HUES6 (cell line): ENCODE results near the gene VMO1.

Source experiments
- H3K27ac ChIP-seq: 2 replicates; pipeline ENCODE4 v1.7.0; 2013; ENCODE audit warnings: low read depth, mild to moderate bottlenecking, low read length, inconsistent platforms
- H3K27me3 ChIP-seq: 2 replicates; pipeline ENCODE4 v1.6.1; 2013; ENCODE audit warnings: low read length; ENCODE audit not compliant: control insufficient read depth, insufficient read depth
- H3K36me3 ChIP-seq: 2 replicates; pipeline ENCODE4 v1.6.1; 2013; ENCODE audit warnings: low read length; ENCODE audit not compliant: control insufficient read depth, insufficient read depth
- H3K4me1 ChIP-seq: 2 replicates; pipeline ENCODE4 v1.6.1; 2013; ENCODE audit warnings: low read length; ENCODE audit not compliant: control insufficient read depth, insufficient read depth
- H3K4me3 ChIP-seq: 2 replicates; pipeline ENCODE4 v1.5.1; 2013; ENCODE audit warnings: low read depth, low read length
- H3K9ac ChIP-seq: one replicate; pipeline ENCODE4 v1.6.1; 2013; ENCODE audit warnings: mild to moderate bottlenecking, low read length
- H3K9me3 ChIP-seq: 2 replicates; pipeline ENCODE4 v1.6.1; 2013; ENCODE audit warnings: low read depth, low read length; ENCODE audit not compliant: control insufficient read depth, insufficient read depth

The VMO1 gene

DNA sequence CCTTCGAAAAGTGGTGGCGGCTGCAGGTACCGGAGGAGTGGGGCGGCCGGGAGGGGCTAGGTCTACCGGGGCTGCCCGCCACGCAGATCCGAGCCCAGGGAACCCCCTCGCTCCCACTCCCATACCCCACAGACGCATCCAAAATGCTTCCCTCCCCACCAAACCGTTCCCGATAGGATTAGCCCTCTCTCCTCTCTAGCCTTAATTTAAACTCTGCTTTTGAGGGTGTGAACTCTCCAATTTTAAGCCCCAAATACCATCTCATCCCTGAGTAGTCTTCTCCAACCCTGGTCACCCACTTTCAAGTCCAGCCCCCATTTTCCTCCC, 46.2 kb downstream of the VMO1 start:
- Histone ChIP-seq H3K27me3 (peaks cover 98% of the 10 kb centered on the region), H3K9ac (no peak overlapping the region), H3K4me3 (peak overlapping the region; percentile 86), H3K36me3 (no peaks in the 10 kb centered on the region), H3K9me3 (no peaks in the 10 kb centered on the region), H3K27ac (no peak overlapping the region), H3K4me1 (peaks cover 12% of the 10 kb centered on the region)

DNA sequence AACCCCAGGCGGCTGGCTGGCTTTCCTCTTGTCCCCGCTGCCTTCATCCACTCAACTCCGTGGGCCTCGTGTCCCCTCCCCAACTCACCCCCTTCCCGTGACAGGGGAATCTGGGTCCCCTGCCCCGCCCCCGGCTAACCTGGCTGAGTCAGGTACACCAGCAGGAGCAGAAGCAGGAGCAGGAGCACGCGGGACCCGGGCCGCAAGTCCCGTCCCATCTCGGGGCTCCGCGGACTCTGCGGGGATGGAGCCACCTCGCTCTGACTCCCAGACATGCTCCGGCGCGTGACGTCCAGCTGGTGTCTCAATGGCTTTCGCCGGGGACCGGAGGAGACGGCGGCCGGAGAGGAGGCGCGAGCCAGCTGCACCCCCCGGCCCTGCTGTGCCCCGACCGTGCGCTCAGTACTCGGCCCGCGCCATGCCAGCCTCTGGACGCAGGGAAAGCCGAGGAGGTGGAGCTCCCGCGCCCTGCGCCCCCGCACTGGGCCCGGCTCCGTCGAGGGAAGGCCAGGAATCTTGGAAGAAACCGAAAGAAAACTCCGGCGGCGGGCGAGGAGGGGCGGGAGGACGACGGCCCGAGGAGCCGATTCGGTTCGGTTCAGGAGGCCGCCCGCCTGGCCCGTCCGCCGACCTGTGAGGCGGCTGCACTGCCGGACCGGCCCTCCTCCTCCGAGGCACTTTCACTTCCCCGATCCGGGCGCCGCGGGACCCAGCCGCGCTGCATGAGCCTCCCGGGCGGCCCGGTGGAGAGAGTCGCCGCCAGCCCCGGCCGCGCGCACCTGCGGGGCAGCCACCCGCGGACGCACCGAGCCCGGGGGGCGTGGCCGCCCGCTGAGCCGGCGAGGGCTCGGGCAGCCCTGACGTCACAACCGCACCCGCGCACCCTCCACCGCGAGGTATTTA, 46.8 kb downstream of the VMO1 start, which contains the start of the genes CXCL16 and ZMYND15:
Gene CXCL16 (minus strand): TSS at position 807 of the 903 bp plus-strand sequence. CDS start 589 bp downstream, at position 218.
Gene ZMYND15 (plus strand): TSS at position 712 of the 903 bp plus-strand sequence. CDS start 716 bp downstream, outside the sequence.
- no peaks in the 10 kb centered on the region for H3K9me3 ChIP-seq

DNA sequence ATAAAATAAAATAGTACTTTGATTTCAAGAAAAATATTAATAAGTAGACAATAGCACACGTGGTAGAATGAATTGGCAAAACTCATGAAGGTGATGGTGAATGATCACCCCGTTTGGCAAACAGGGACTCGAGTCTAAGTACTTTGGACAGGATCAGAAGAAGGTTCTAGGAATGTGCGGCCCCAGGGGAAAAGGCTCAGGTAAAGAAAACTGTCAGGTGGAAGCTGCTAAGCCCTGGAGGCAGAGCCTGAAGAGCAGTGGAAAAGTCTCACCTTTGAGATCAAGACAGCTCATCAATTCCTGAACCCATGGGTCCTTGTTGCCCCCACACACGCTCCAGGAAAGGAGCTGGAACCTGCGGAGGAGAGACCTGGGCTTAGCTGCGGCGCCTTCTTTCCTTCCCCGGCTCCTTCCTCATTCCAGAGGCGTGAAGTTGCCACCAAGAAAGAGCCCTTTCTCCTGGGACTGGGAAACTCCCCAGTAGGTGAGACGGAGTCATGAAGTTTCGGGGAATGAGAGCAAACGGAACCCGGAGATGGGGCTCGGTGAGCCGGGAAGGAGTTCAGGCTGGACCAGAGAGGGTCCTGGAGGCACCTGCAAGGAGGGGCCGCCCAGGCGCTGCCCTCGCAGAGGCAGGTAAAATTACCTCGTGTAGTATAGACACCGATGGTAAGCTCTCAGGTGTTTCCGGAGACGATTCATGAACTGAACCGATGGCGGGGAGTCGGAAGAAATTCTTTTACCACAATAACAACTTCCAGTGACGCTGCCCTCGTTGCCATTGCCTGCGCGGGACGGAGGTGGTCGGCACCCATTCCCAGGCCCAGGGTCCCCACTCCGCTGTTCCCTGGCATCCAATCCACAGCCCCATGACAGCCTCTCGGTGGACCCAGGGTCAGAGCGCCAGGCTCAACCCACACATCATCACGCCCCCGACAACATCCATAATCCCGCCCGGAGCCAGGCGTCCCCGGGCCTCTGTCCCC, 47.7 kb downstream of the VMO1 start:
- peaks cover 90% of the 10 kb centered on the region for H3K27me3 ChIP-seq
- H3K36me3 ChIP-seq: no peaks in the 10 kb centered on the region
- H3K27ac ChIP-seq: no peak overlapping the region
- peaks cover 8% of the 10 kb centered on the region for H3K4me1 ChIP-seq
- H3K9me3 ChIP-seq: no peaks in the 10 kb centered on the region
- H3K4me3 ChIP-seq: peak overlapping the region; percentile 86
- H3K9ac ChIP-seq: peak overlapping the region; percentile 17

More for the DNA sequence above, 46.8 kb downstream of the VMO1 start, which contains the start of the genes CXCL16 and ZMYND15:
- Histone ChIP-seq H3K27ac (no peak within 1 kb of the TSS), H3K4me1 (peaks cover 8% of the 10 kb centered on the region), H3K27me3 (peaks cover 98% of the 10 kb centered on the region), H3K36me3 (no peaks in the 10 kb centered on the region), H3K9ac (peak within 1 kb of the TSS; percentile 17), H3K4me3 (peak within 1 kb of the TSS; percentile 86)

DNA sequence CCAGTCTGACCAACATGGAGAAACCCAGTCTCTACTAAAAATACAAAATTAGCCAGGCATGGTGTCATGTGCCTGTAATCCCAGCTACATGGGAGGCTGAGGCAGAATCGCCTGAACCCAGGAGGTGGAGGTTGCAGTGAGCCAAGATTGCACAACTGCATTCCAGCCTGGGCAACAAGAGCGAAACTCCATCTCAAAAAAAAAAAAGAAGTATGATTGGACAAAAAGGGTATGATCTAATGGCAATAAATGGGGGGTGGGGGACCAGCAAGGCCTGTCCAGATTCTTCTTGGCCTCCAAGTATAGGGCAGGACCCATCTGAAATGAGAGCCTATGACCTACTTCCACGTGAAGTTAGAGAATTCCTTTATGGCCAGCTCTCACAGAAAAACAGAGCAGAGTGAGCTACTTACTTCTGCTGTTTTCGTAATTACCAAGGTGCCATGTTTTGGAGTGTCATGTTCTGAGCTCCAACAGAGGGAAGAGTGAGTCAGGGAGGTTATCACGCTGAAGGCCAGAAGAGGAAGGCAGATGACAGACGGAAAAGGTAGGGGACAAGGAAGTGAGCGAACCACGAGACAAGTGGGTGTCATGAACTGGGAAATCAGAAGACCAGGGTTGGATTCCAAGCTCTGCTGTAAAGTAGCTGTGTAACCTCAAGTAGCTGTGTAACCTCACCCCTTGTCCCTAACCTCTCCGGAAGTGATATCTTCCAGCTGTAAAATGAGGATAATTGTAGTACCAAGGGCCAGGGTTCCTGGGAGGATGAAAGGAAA, 50.1 kb downstream of the VMO1 start:
- peaks cover 66% of the 10 kb centered on the region for H3K27me3 ChIP-seq
- H3K4me3 ChIP-seq: no peak overlapping the region
- H3K27ac ChIP-seq: no peak overlapping the region
- peaks cover 8% of the 10 kb centered on the region for H3K4me1 ChIP-seq
- H3K9ac ChIP-seq: no peak overlapping the region
- H3K36me3 ChIP-seq: 0 out of 2 replicates have a peak, but pooled peaks cover 5% of the 10 kb centered on the region
- no peaks in the 10 kb centered on the region for H3K9me3 ChIP-seq
